ENCODE data around the gene FGD5.

- TF ChIP-seq TCF7 (IDR thresholded peaks at IDR 0.05; ENCODE audit: borderline replicate concordance), result no peak
- TF ChIP-seq CTCF (IDR thresholded peaks at IDR 0.05 in 2 of 3, conservative IDR thresholded peaks at IDR 0.05 in 1 of 3; ENCODE audit: insufficient read depth in 2 of 3, low read depth in 1 of 3, low read length in 3 of 3), result no peak
- no peak for TF ChIP-seq THAP12 (CRISPR knock-in tag; IDR thresholded peaks at IDR 0.05)
- TF ChIP-seq COPS2 (conservative IDR thresholded peaks at IDR 0.05), result no peak
- TF ChIP-seq POLR2AphosphoS5 (IDR thresholded peaks at IDR 0.05; ENCODE audit: control insufficient read depth, insufficient read depth, low read depth, low read length), result no peak
- TF ChIP-seq HNRNPH1 (optimal IDR thresholded peaks at IDR 0.05; ENCODE audit: low read depth, low read length), result no peak
- no peak for TF ChIP-seq SAP30 (IDR thresholded peaks at IDR 0.05; ENCODE audit: borderline replicate concordance, insufficient read depth, low read depth, low read length, poor library complexity, severe bottlenecking)
- no peak for TF ChIP-seq RFX5 (IDR thresholded peaks at IDR 0.05; ENCODE audit: low read depth, low read length)
- TF ChIP-seq POLR2A (conservative IDR thresholded peaks at IDR 0.05), result no peak
- no peak for TF ChIP-seq NFE2L1 (tag; IDR thresholded peaks at IDR 0.05; ENCODE audit: borderline replicate concordance, low read depth)
Observed at GRCh38 chr3:14826069-14826468, 7.3 kb downstream of the FGD5 start.

All from K562 (cell line).